Esophagus squamous epithelium (tissue), 5 donors: ENCODE measurements around the gene PARD3. TPM values are rescaled to one million over a fixed set of nuclear protein-coding genes. Genes with fewer than 3 reads are reported as not detected.

Source experiments
- DNase-seq: peaks from one replicate; lab custom pipeline; 2025; lab: John Stamatoyannopoulos, UW
- H3K27ac ChIP-seq, 4 donors: fragments of 200-600 bp; sonication (generic); one replicate each; pipeline ENCODE4 v1.5.1; 2016 to 2019; ENCODE audit warnings: mild to moderate bottlenecking in 1 of 4
- H3K27me3 ChIP-seq, 4 donors: fragments of 200-600 bp; sonication (generic); 1 replicate in 3 of 4; 2 replicates in 1 of 4; pipeline versions ENCODE4 v1.5.1 to v1.6.0; 2017 to 2021; ENCODE audit warnings: antibody characterized with exemption in 1 of 4
- H3K36me3 ChIP-seq, 3 donors: fragments of 200-600 bp; sonication (generic); one replicate each; pipeline ENCODE4 v1.5.1; 2016 to 2019
- H3K4me1 ChIP-seq, 3 donors: fragments of 200-600 bp; sonication (generic); one replicate each; pipeline ENCODE4 v1.5.1; 2017 to 2019
- H3K4me3 ChIP-seq, 4 donors: fragments of 200-600 bp; sonication (generic); 1 replicate in 3 of 4; 2 replicates in 1 of 4; pipeline ENCODE4 v1.5.1; 2016 to 2019; ENCODE audit warnings: mild to moderate bottlenecking in 2 of 4, moderate library complexity in 1 of 4
- H3K9me3 ChIP-seq, 3 donors: fragments of 200-600 bp; sonication (generic); one replicate each; pipeline ENCODE4 v1.5.1; 2016 to 2019
- CTCF ChIP-seq, 6 experiments: fragments of 450-650 bp in 4 of 6; fragments of 200-600 bp in 2 of 6; sonication (generic) in 2 of 6; IDR thresholded peaks; one replicate each; pipeline ENCODE4 v1.5.1; 2016 to 2019; ENCODE audit warnings: antibody characterized with exemption in 6 of 6, mild to moderate bottlenecking in 4 of 6, moderate library complexity in 4 of 6
- POLR2A ChIP-seq, 4 donors: fragments of 450-650 bp; IDR thresholded peaks; one replicate each; pipeline ENCODE4 v1.6.1; 2017; ENCODE audit warnings: antibody characterized with exemption in 4 of 4, mild to moderate bottlenecking in 4 of 4, moderate library complexity in 3 of 4
- WGBS, 2 donors: methylation state at CpG; one replicate each; pipeline ENCODE4 v1.1.5; 2018; 5-methylcytosine and 5-hydroxymethylcytosine counted together
- intact Hi-C: fragments of 100-400 bp; cut with DNase I; formaldehyde crosslinking; loops from one replicate; pipeline ENCODE4 v1.15.0; 2022
- total RNA-seq, 4 donors: library from RNA; depleted of rRNA; stranded (reverse); fragments of >200 nt; gene quantifications; one replicate each; pipeline ENCODE4 v1.1.0, GENCODE V29; 2016
- donor health status: DM: yes; HTN: yes; CAD: no.

The PARD3 gene
- total RNA-seq, 4 donors from 2014 or later = 57.3 to 114 (median 81.7) TPM

- intact Hi-C loops = no loop called here
- H3K4me1 ChIP-seq = peaks cover 10 to 34% (median 18%) of the 10 kb centered on the region in 3 donors
- WGBS, 2 donors = 62 to 64% methylated on average over 7 of the region's 8 CpGs
- no peaks in the 10 kb centered on the region for H3K27me3 ChIP-seq
- no peaks in the 10 kb centered on the region for H3K36me3 ChIP-seq
- no peak overlapping the region for H3K27ac ChIP-seq
- no peak for DNase-seq
- TF ChIP-seq POLR2A (IDR thresholded peaks at IDR 0.05) = no peak
- TF ChIP-seq CTCF (IDR thresholded peaks at IDR 0.05) = no peak
- H3K9me3 ChIP-seq = peaks cover 0 to 14% (median 5%) of the 10 kb centered on the region in 3 donors
- H3K4me3 ChIP-seq = no peak overlapping the region
These were observed 716.1 kb downstream of the PARD3 start for GRCh38 chr10:34098821-34099567.

GRCh38 chr10:34097682-34098081, 717.4 kb downstream of the PARD3 start:
- no peaks in the 10 kb centered on the region for H3K27me3 ChIP-seq
- H3K27ac ChIP-seq = no peak overlapping the region
- no peaks in the 10 kb centered on the region for H3K36me3 ChIP-seq
- H3K4me1 ChIP-seq = peaks cover 10 to 20% (median 17%) of the 10 kb centered on the region in 3 donors
- H3K4me3 ChIP-seq = no peak overlapping the region
- H3K9me3 ChIP-seq = peaks cover 0 to 14% (median 5%) of the 10 kb centered on the region in 3 donors
- DNase-seq = no peak
- intact Hi-C loops = no loop called here
- TF ChIP-seq POLR2A (IDR thresholded peaks at IDR 0.05) = no peak
- TF ChIP-seq CTCF (IDR thresholded peaks at IDR 0.05) = no peak

GRCh38 chr10:34094961-34095360, 720.1 kb downstream of the PARD3 start:
- intact Hi-C loops = no loop called here
- no peak overlapping the region for H3K27ac ChIP-seq

GRCh38 chr10:34094146-34094696, 720.9 kb downstream of the PARD3 start:
- 55 to 94% methylated on average over 5 to 6 of the region's 7 CpGs for WGBS, 2 donors
- Histone ChIP-seq H3K36me3 (no peaks in the 10 kb centered on the region), H3K4me3 (no peak overlapping the region), H3K4me1 (no peaks in the 10 kb centered on the region), H3K27me3 (no peaks in the 10 kb centered on the region), H3K9me3 (peaks cover 0 to 10% (median 5%) of the 10 kb centered on the region in 3 donors), H3K27ac (no peak overlapping the region)
- TF ChIP-seq CTCF (IDR thresholded peaks at IDR 0.05) (no peak), POLR2A (IDR thresholded peaks at IDR 0.05) (no peak)
- DNase-seq = no peak
- intact Hi-C loops = no loop called here

More at GRCh38 chr10:34094961-34095360, 720.1 kb downstream of the PARD3 start:
- Histone ChIP-seq H3K27me3 (no peaks in the 10 kb centered on the region), H3K36me3 (no peaks in the 10 kb centered on the region), H3K4me1 (no peaks in the 10 kb centered on the region), H3K9me3 (peaks cover 0 to 14% (median 5%) of the 10 kb centered on the region in 3 donors), H3K4me3 (no peak overlapping the region)
- TF ChIP-seq POLR2A (IDR thresholded peaks at IDR 0.05) = no peak
- TF ChIP-seq CTCF (IDR thresholded peaks at IDR 0.05) = no peak
- no peak for DNase-seq

GRCh38 chr10:34092891-34093290, 722.2 kb downstream of the PARD3 start:
- no peak for TF ChIP-seq POLR2A (IDR thresholded peaks at IDR 0.05)
- no peak for TF ChIP-seq CTCF (IDR thresholded peaks at IDR 0.05)
- Histone ChIP-seq H3K4me3 (no peak overlapping the region), H3K27ac (no peak overlapping the region), H3K36me3 (no peaks in the 10 kb centered on the region), H3K27me3 (no peaks in the 10 kb centered on the region), H3K4me1 (no peaks in the 10 kb centered on the region), H3K9me3 (peaks cover 0 to 8% (median 5%) of the 10 kb centered on the region in 3 donors)
- WGBS, 2 donors = 86 to 91% methylated on average over 1 of the region's 1 CpG
- intact Hi-C loops = no loop called here
- DNase-seq = no peak
